GM08714 (cell line): Measurements from ENCODE around the gene ZNHIT3.
A peak's percentile ranks its signal among the peaks of the same experiment; 100 is the strongest.

ENCODE experiments used
- H3K4me3 ChIP-seq: fragments of 200-500 bp; sonication (Bioruptor generic); 2 replicates; pipeline ENCODE4 v1.5.1; 2014; ENCODE audit warnings: mild to moderate bottlenecking, low read length, inconsistent platforms
- ZNF274 ChIP-seq: IDR thresholded peaks from 2 replicates; pipeline ENCODE4 v1.6.1; 2012; ENCODE audit warnings: mild to moderate bottlenecking, low read depth, low read length

The ZNHIT3 gene

GRCh38 chr17:36515837-36516236 is 29.4 kb downstream of the ZNHIT3 start:
- no peak overlapping the region for H3K4me3 ChIP-seq
- TF ChIP-seq ZNF274 = no peak

- no peak overlapping the region for H3K4me3 ChIP-seq
- TF ChIP-seq ZNF274 = no peak
Observed at GRCh38 chr17:36523113-36523512, 36.6 kb downstream of the ZNHIT3 start.

GRCh38 chr17:36524428-36524876 is 38.0 kb downstream of the ZNHIT3 start:
- no peak for TF ChIP-seq ZNF274

GRCh38 chr17:36525113-36525512 is 38.6 kb downstream of the ZNHIT3 start:
- TF ChIP-seq ZNF274 = no peak
- no peak overlapping the region for H3K4me3 ChIP-seq

More at GRCh38 chr17:36524428-36524876, 38.0 kb downstream of the ZNHIT3 start:
- H3K4me3 ChIP-seq = no peak overlapping the region

GRCh38 chr17:36525888-36526287 is 39.4 kb downstream of the ZNHIT3 start:
- H3K4me3 ChIP-seq = no peak overlapping the region
- no peak for TF ChIP-seq ZNF274

GRCh38 chr17:36527621-36528250 is 41.3 kb downstream of the ZNHIT3 start:
- no peak for TF ChIP-seq ZNF274
- no peak overlapping the region for H3K4me3 ChIP-seq

GRCh38 chr17:36529121-36529520 is 42.6 kb downstream of the ZNHIT3 start:
- TF ChIP-seq ZNF274 = no peak

GRCh38 chr17:36532435-36532975 is 46.0 kb downstream of the ZNHIT3 start:
- no peak for TF ChIP-seq ZNF274
- no peak overlapping the region for H3K4me3 ChIP-seq

More at GRCh38 chr17:36529121-36529520, 42.6 kb downstream of the ZNHIT3 start:
- no peak overlapping the region for H3K4me3 ChIP-seq

- no peak for TF ChIP-seq ZNF274
- peak overlapping the region; percentile 96 for H3K4me3 ChIP-seq
Observed at GRCh38 chr17:36533935-36534839, 47.7 kb downstream of the ZNHIT3 start.

- no peak for TF ChIP-seq ZNF274
- peak within 1 kb of the TSS; percentile 96 for H3K4me3 ChIP-seq
Observed at GRCh38 chr17:36534840-36535668, 48.6 kb downstream of the ZNHIT3 start, which contains the start of the genes MYO19 and PIGW. Gene MYO19 (minus strand): TSS chr17:36534868. CDS start chr17:36532538, 2,330 bp downstream. Gene PIGW (plus strand): TSS chr17:36534987. CDS start chr17:36537102, 2,115 bp downstream.

GRCh38 chr17:36535669-36536081 is 49.2 kb downstream of the ZNHIT3 start:
- H3K4me3 ChIP-seq = peak overlapping the region; percentile 96
- no peak for TF ChIP-seq ZNF274

- no peak overlapping the region for H3K4me3 ChIP-seq
- TF ChIP-seq ZNF274 = no peak
Observed at GRCh38 chr17:36540696-36541095, 54.2 kb downstream of the ZNHIT3 start.

- H3K4me3 ChIP-seq = no peak overlapping the region
- TF ChIP-seq ZNF274 = no peak
Observed at GRCh38 chr17:36542755-36543154, 56.3 kb downstream of the ZNHIT3 start.

GRCh38 chr17:36544044-36544306 is 57.5 kb downstream of the ZNHIT3 start:
- no peak for TF ChIP-seq ZNF274
- H3K4me3 ChIP-seq = peak overlapping the region; percentile 92
